AG09309 (cell line): ENCODE data around the gene MEIS1.

Experiments used
- DNase-seq: peaks from one replicate; pipeline ENCODE4 v3.0.0-alpha.2; 2010; ENCODE audit warnings: low read depth
- H3K4me3 ChIP-seq: 2 replicates; pipeline ENCODE4 v1.5.1; 2011; ENCODE audit warnings: mild to moderate bottlenecking, low read depth, low read length, moderate library complexity; ENCODE audit not compliant: control insufficient read depth
- CTCF ChIP-seq: IDR thresholded peaks from 2 replicates; pipeline ENCODE4 v1.5.1; 2011; ENCODE audit warnings: mild to moderate bottlenecking, low read depth, low read length, inconsistent platforms; ENCODE audit not compliant: insufficient read depth, control insufficient read depth; ENCODE audit errors: missing control alignments

The MEIS1 gene

GRCh38 chr2:66461664-66462500 is 27.0 kb downstream of the MEIS1 start:
- no peak overlapping the region for H3K4me3 ChIP-seq
- no peak for DNase-seq
- no peak for TF ChIP-seq CTCF

GRCh38 chr2:66462501-66462825 is 27.5 kb downstream of the MEIS1 start:
- H3K4me3 ChIP-seq, result no peak overlapping the region
- no peak for DNase-seq
- no peak for TF ChIP-seq CTCF

- DNase-seq, result no peak
- TF ChIP-seq CTCF, result no peak
- H3K4me3 ChIP-seq, result no peak overlapping the region
Measured at GRCh38 chr2:66463206-66463755, 28.4 kb downstream of the MEIS1 start.

- no peak for TF ChIP-seq CTCF
- H3K4me3 ChIP-seq, result no peak overlapping the region
- DNase-seq, result no peak
Measured at GRCh38 chr2:66464930-66465637, 30.2 kb downstream of the MEIS1 start.

GRCh38 chr2:66466433-66466832 is 31.5 kb downstream of the MEIS1 start:
- no peak overlapping the region for H3K4me3 ChIP-seq
- no peak for TF ChIP-seq CTCF
- no peak for DNase-seq

GRCh38 chr2:66467718-66468117 is 32.8 kb downstream of the MEIS1 start:
- H3K4me3 ChIP-seq, result no peak overlapping the region
- no peak for TF ChIP-seq CTCF
- no peak for DNase-seq
